Left renal pelvis (tissue), 4 donors: ENCODE data around the gene DAPK2. TPM values are rescaled to one million over a fixed set of nuclear protein-coding genes. Genes with fewer than 3 reads are reported as not detected.
"Not testable (repeated sequence)": the region's sequence is repeated elsewhere in the genome, so short reads cannot be mapped to it uniquely, and the experiment has no call there.

Source experiments
- DNase-seq, 4 donors: peaks; one replicate each; pipeline ENCODE4 v3.0.0-alpha.2; 2013; ENCODE audit warnings: low read depth in 4 of 4, low spot score in 3 of 4
- polyA plus RNA-seq, 4 donors: library from polyadenylated mRNA; unstranded; fragments of 120-200 nt; gene quantifications; one replicate each; pipeline ENCODE4 v1.2.1, GENCODE V29; 2013; ENCODE audit not compliant: insufficient read length in 4 of 4

DAPK2 gene
- polyA plus RNA-seq, 4 donors: 5.9 to 13.6 (median 7.1) TPM

DNA sequence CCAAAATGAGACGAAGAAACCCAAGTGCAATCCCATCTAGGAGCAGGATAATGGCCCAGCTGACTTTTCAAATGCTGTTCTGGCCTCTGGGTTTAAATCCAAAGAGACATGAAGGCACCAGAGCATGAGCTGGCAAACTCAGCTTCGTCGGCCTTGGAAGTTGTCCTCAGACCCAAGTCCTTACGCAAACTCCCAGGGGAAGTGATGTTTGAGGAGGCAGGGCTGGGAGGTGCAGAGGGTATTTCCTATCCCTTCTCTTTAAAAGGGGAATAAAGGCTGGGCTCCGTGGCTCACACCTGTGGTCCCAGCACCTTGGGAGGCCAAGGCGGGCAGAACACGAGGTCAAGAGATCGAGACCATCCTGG, 143.6 kb downstream of the DAPK2 start:
- no peak for DNase-seq

DNA sequence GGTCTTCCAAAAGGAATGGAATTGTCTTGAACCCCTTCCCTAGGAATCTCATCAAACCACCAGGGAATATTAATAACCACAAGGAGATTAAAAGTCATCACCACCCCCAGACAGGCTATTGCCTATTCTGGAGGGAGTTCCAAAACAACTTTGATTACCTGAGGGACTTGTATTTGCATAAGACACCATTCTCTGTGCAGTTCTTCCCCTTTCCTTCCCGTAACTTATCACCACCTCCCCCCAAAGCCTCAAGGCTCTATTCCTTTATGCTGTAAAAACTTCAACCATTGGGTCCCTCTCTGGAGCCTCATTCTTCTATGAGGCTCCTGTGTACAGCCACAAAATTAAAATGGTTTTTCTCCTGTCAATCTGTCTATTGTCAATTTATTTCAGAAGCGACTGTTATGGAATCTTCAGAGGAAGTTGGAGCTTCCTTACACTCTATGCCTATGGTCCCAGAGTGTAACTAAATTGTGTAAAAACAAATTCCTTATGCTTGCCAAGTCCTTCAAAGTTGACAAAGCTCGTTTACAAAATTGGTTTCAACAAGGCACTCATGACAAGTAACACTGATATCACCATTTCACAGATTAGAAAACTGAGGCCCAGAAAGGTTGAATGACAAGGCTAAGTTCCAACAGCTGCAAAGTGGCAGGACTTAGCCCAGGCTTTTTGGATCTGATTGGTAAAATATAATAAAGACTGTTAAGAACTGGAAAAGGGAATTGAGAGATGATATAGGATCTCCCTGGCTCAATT, 144.2 kb downstream of the DAPK2 start:
- no peak for DNase-seq

DNA sequence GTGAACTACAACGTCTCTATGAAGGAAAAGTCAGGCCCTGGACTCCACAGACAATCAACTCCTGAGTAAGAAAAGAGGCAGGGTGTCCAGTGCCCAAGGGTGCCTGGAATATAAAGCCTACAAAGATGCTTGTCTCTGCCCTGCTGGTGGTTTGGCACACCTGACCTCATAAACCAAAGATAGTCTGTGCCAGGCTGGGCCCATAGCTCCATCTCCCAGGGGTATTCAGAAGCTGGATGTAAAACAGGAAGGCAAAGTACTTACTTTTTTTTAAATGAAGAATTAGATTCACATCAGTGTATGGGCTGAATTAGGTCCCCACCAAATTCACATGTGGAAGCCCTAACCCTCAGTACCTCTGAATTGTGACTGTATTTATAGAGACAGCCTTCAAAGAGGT, 146.0 kb downstream of the DAPK2 start:
- DNase-seq: no peak

DNA sequence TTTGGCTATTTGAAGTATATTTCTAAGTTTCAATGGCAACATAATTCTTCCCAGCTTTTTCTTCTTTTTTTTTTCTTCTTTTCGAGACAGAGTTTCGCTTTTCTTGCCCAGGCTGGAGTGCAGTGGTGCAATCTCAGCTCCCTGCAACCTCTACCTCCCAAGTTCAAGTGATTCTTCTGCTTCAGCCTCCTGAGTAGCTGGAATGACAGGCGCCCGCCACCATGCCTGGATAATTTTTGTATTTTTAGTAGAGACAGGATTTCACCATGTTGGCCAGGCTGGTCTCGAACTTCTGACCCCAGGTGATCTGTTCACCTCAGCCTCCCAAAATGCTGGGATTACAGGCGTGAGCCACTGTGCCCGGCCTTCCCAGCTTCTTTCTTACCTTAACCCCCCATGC, 146.7 kb downstream of the DAPK2 start:
- DNase-seq: not testable (repeated sequence)

DNA sequence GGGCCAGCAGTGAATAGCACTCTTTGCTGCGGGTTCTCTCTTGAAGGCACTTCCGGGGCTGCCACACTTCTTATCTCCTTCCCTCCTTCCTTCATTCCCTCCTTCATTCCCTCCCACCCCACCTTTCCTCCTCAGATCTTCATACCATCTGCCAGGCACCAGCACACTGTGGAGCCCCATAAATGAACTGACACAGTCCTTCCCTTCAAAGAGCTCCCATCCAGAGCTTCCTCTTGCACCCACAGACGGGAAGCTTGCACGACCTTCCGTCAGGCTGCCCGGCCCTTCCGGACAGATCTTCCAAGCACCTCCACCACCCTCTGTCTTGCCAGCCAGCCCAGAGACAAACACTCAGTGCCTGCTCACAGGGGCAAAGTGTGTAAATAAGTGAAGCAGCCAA, 147.1 kb downstream of the DAPK2 start:
- no peak for DNase-seq

DNA sequence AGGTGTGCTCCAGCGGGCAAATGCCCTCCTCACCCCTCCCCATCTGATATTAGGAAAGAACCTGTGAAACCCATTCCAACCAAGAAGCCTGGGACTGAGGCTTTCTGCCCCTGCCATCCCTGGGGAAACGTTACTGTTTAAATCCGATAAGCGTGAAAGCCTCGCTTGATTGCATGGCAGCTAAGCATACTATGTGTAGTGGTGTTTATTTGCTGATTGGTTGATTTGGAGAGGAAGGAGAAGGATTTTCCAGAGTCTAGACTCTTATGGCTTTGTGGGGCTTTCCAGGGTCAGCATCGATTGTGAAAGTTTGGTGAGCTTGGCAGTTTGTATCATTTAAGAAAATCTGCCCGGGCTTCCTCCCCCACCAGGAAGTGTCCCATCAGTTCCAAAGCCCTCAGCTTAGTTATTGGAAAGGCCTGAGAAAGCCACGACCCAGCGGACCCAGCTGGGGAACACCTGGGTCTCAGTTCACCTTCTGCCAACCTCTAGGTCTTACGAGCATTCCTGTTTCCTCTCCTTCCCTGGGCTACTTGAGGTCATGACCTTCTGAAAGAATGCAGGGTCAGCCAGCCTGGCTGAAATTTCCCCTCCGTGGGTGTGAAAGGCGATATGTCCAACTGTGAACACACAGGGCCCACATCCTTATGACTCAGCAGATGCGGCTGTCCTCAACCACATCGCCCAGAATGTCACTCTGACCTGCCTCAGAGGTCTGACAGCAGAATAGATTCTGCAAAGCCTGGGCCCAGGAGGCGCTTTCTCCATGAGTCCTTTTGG, 149.8 kb downstream of the DAPK2 start:
- DNase-seq: no peak

DNA sequence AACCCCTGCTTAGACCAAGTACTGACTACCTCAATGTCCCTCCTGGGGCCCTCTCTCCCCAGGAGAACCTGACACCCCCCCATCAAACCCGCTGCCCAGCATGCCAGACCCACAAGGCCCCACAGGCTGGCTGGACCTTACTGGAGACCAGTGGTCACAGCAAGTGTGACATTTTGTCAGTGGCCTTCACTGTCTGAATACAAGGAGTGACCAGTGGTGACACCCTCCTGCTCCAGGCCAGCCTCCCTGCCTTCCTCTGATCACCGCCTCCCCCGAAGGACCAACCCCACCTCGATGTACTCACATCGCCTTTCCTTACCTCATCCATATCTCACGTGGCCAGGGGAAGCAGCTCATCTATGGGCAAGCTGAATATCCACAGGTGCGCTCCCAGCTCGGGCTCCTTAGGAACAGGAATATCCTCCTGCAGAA, 150.5 kb downstream of the DAPK2 start:
- no peak for DNase-seq

DNA sequence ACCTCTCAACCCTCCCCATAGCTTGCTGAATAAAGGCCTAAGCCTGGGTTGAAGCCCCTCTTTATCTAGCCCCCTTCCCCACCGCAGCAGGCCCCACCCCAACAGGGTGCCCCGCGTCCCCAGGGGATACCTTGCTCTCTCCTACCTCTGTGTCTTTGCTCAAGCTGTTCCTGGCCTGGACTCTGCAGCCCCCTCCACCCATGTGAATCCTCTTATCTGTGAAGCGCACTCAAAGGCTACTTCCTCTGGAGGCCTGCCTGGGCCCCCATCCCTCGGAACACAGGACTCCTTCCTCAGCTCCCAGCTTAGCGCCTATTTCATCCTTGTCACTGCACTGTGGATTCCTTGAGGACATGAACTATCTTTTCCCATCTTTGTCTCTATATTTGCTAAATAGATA, 151.1 kb downstream of the DAPK2 start:
- no peak for DNase-seq

DNA sequence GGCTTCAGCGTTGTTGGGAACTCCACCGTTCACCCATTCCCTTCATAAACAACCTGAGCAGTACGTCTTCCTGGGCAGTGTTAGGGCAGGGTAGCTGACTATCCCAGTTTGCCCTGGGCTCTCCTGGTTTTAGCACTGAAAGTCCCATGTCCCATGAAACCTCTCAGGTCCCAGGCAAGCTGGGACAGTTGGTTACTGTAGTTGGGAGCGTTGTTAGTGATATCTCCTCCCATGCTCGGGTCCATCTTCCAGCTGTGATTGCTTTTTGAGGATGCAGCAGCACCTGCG, 151.7 kb downstream of the DAPK2 start:
- DNase-seq: no peak

DNA sequence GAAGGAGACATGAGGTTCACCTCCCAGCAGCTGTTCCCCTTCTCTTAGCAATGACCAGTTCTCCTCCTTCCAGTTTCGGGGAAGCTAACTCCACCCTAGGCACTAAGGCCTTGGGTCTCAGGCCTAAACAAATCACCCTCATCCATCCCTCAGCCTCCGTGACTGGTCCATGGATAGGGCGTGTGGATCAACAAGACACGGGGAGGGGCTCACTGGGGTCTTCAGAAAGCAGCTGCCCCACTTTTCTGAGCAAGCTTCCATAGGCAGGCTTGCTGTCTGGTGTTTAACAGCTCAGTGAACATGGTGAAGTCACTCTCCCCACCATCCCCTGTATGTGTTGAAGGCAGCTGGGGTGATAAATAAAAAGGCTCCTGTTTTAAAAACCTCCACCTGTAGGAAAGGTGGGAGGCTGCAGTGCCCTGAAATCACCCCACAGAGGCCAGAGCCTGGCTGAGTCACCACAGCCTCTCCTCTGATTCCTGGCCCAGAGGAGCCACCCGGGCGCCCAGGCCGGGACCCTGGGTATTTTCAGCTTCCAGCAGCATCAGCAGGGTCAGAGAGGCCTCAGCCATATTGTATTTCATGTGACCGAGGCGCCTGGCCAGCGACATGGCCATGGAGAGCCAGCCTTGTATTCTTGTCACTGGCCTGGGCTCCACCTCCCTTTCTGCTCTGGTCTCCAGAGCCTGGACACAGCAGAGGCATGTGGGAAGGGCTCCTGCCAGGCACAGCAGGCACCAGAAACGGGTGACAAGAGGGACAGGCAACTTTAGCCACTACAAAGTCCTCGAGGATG, 152.2 kb downstream of the DAPK2 start:
- no peak for DNase-seq

DNA sequence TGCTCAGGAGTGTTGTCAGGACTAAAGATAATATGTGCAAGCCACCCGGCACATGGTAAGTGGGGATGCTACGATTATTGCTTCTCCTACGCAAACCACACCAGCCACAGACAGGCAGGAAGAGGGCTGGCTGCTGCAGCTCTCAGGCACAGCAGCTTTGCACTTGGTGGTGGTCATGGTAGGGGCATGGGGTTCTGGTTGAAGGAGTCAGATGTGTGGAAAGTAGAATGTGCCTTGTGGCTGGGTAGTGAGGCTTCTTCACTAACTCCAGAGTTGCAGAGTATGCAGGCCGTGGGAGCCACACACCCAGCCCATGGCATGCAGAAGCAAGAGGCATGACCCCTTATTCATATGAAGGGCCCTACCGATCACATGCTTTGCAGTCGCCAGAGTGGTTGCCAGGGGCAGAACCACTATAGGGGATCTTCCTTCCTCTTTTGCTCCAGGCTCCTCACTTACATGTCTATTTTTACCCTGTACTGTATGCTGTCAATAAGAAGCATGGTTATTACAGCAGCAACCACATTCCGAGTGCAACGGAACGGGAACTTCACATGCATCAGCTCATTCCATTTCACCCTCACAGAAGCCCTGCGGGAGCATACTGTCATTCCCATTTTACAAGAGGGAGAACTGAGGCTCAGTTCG, 153.4 kb downstream of the DAPK2 start:
- DNase-seq: no peak

DNA sequence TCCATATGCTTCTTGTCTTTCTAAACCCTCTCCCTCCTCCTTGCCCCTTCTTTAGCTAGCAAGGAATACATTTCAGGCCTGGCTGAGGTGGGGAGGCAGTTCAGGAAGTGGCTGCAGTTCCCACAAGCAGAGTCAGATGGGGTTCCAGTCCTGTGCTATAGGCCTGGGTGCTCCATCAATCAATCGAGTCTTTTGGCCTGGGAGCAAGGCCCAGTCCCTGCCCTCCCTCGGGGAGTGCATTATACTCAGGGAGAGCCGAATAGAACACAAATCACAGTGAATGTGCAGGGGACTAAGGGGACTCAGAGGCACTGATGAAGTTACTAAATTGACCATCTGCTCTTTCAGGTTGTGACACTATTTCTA, 154.5 kb downstream of the DAPK2 start:
- DNase-seq: no peak

DNA sequence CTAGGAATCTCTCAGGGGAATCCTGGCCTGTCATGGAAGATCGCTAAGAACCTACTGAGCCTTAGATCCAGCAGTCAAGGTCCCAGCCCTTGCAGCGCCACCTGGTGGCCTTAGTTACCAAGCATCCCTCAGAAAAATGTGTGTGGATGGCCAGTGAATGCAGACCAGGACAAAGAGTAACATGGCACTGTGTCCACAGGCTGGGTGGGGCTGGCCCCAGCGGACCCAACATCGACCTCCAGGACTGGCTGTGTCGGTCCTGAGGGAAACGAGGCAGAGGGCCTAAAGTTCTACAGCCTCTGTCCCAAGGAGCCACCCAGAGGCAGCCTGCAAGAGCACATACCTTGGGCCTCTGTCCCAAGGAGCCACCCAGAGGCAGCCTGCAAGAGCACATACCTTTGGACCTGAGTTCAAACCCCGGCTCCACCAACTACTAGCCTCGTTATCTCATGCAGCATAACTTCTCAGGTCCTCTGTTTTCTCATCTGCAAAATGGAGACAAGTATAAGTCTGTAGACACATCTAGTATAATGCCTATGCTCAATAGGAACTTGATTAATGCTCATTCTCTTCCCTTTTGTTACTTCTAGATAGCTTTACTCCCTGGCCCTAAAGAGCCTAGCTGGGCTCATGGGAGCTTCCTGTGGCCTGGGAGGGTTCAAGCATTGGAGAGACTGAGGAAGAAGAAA, 155.1 kb downstream of the DAPK2 start:
- peak in 3 of 4 donors; percentile 45 to 53 (median 48) for DNase-seq

DNA sequence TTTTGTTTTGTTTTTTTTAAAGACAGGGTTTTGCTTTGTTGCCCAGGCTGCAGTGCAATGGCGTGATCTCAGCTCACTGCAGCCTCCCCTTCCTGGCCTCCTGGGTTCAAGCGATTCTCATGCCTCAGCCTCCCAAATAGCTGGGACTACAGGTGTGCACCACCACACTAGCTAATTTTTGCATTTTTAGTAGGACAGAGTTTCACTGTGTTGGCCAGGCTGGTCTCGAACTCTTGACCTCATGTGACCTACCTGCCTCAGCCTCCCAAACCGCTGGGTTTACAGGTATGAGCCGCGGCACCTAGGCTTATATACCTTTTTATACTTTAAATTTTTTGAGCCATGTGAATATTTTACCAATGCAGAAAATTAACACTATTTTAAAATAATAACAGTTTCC, 155.7 kb downstream of the DAPK2 start:
- no peak for DNase-seq

DNA sequence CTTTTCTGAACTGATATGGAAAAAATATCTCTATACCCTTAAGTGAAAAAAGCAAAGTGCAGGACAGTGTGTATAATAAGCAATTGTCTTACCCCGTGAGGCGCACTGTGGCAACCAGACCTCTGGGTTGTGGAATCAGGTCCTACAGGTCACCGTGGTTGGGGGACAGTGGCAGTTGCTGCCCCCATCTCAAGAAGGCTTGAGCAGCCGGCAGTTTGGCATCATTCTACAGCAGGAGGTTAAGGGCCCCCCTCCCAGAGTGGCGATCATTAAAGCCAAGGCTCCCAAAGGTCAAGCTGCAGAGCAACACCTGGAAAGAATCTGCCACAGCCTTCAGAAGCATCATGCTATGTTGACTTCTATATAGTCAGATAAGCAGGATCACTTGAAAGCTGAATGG, 156.5 kb downstream of the DAPK2 start:
- DNase-seq: no peak

DNA sequence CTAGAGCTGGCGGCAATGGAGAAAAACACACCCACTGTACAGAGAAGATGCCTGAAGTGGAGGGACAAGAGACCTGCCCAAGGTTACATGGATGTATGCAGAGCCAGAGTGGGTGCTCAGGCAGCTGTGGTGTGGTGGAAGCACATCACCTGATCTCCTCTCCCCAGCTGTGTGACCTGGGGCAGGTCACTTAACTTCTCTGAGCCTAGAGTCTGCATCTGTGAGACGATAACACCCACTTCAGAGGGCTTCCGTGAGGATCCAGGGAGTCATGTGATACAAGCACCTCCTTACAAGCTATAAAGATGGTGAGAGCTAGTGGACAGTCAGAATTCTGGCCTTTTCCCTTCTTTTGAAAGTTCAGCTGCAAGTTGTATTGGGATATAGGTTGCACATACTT, 157.5 kb downstream of the DAPK2 start:
- no peak for DNase-seq

DNA sequence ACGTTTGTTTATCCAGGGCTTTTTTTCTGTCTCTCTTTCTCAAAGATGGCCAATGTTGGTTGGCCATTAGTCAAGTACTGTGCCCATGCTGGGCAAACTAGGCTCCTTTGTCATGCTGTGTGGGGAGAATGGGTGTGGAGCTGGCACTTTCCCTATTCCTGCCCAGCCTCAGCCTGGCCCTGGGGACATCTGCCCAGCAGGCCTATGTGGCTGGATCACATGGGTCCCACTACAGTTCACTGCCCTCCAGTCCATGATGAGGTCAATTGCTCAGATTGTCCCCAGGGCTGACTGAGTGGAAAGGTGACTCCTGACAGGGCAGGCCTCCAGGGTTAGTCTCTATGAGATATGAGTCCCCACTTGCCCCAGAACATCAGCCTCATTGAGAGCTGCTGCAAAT, 158.1 kb downstream of the DAPK2 start:
- DNase-seq: no peak

DNA sequence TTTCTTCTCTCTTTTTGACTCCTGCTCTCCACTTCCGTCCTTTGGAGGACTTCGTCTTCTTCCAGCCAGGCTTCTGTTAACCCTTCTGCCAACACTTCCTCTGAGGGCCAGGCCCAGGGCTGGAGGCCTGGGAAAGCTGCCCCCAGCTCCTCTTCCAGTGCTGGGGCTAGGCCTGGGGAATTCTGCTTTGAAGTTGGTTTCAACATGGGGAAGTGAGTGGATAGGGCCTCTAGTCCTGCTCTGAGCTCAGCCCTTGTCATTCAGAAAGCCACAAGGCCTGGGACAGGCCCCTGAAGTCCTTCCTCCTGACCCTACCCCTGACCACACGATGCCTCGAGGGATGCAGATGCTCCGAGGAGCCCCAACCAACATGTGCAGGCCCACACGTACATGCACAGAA, 158.7 kb downstream of the DAPK2 start:
- no peak for DNase-seq

DNA sequence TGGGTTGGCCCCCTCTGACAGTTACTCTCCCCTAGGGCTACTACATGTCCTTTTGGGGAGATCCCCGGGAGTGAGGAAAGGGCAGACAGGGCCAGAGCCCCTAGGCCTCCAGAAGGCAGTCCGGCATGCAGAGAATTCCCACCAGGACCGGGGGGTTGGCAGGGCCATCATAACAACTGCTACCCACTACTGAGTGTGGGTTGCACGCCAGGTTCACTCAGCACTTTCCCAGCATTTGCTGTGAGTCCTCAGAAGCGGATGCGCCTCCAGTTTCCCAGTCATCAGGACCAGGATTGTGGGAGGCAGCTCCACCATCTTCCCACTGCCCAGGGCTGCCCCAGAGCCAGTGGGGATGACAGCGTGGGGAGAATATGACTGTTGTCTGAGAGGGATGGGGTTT, 161.3 kb downstream of the DAPK2 start:
- no peak for DNase-seq

DNA sequence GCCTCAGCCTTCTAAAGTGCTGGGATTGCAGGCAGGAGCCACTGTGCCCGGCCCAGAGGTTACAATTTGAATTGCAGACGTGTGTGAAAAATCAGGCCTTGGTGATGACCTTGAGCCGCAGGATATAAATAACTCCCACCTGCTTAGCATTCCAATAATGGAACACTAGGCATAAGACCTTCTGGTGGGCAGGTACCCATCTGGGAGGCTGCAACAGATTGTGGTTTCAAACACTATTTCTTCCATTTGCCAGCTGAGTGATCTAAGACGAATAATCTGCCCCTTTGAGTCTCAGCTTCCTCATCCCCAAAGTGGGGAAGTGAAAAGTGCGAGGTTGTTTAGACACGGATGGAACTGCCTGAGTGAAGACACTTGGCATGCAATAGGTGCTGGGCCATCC, 164.9 kb downstream of the DAPK2 start:
- no peak for DNase-seq

DNA sequence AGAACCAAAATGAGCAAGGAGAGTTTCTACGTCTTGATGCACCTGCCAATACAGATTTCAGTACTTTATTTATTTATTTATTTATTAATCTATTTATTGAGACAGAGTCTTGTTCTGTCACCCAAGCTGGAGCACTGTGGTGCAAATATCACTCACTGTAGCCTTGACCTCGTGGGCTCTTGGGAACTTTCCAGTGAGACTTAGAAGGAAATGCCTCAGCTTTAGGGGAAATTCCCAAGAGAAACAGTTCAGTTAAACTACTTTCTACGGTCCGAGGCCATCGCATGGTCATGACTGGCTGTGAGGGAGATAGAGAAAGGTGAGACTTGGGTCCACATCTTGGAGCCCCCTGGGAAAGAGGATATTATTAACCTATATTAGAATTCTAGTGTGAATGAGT, 165.5 kb downstream of the DAPK2 start:
- DNase-seq: no peak
